Cardiac muscle cell (in vitro differentiated cells and primary cell): ENCODE results near the gene PTTG2. TPM values are rescaled to one million over a fixed set of nuclear protein-coding genes. Genes with fewer than 3 reads are reported as not detected.
A peak's percentile ranks its signal among the peaks of the same experiment; 100 is the strongest.

Experiments
- DNase-seq, 2 donors: peaks; one replicate each; pipeline versions ENCODE4 v3.0.0 to v3.0.0-alpha.2; 2010 to 2017; ENCODE audit warnings: low read depth in 1 of 2, low spot score in 1 of 2
- H3K27ac ChIP-seq: fragments of 200-600 bp; sonication (generic); 2 replicates; pipeline ENCODE4 v1.5.1; 2016
- H3K27me3 ChIP-seq: fragments of 200-600 bp; sonication (generic); 2 replicates; pipeline ENCODE4 v1.6.0; 2016; ENCODE audit warnings: control low read depth
- H3K36me3 ChIP-seq: fragments of 200-600 bp; sonication (generic); 2 replicates; pipeline ENCODE4 v1.5.1; 2016; ENCODE audit warnings: control low read depth
- H3K4me1 ChIP-seq: fragments of 200-600 bp; sonication (generic); 2 replicates; pipeline ENCODE4 v1.8.1; 2017; ENCODE audit warnings: low read depth, mild to moderate bottlenecking, mixed run types
- H3K4me3 ChIP-seq: fragments of 200-600 bp; sonication (generic); 2 replicates; pipeline ENCODE4 v1.5.1; 2016; ENCODE audit warnings: mild to moderate bottlenecking
- H3K9me3 ChIP-seq: fragments of 200-600 bp; sonication (generic); 2 replicates; pipeline ENCODE4 v1.5.1; 2017; ENCODE audit warnings: low read depth, mild to moderate bottlenecking, control low read depth
- polyA plus RNA-seq: library from polyadenylated mRNA; unstranded; fragments of >200 nt; fragmentation: Nextera tagmentation; extraction: Ambion mirVana; gene quantifications from 2 replicates; pipeline ENCODE4 v1.2.1, GENCODE V29; 2016
- total RNA-seq: library from RNA; depleted of rRNA; stranded (reverse); fragments of >200 nt; gene quantifications from 2 replicates; pipeline ENCODE4 v1.2.3, GENCODE V29; 2016
- TF ChIP-seq, protein P1 (sequence below): IDR thresholded peaks from 2 replicates; pipeline ENCODE4 v1.5.1; 2012; ENCODE audit warnings: low read depth, mild to moderate bottlenecking, low read length

PTTG2 gene
- total and polyA plus RNA-seq, 2 experiments from 2014 or later: not detected

- H3K9me3 ChIP-seq: no peaks in the 10 kb centered on the region
- no peaks in the 10 kb centered on the region for H3K36me3 ChIP-seq
- no peak overlapping the region for H3K27ac ChIP-seq
- H3K27me3 ChIP-seq: no peaks in the 10 kb centered on the region
- H3K4me3 ChIP-seq: no peak overlapping the region
- H3K4me1 ChIP-seq: peaks cover 3% of the 10 kb centered on the region
- DNase-seq: no peak
- TF ChIP-seq, protein P1, sequence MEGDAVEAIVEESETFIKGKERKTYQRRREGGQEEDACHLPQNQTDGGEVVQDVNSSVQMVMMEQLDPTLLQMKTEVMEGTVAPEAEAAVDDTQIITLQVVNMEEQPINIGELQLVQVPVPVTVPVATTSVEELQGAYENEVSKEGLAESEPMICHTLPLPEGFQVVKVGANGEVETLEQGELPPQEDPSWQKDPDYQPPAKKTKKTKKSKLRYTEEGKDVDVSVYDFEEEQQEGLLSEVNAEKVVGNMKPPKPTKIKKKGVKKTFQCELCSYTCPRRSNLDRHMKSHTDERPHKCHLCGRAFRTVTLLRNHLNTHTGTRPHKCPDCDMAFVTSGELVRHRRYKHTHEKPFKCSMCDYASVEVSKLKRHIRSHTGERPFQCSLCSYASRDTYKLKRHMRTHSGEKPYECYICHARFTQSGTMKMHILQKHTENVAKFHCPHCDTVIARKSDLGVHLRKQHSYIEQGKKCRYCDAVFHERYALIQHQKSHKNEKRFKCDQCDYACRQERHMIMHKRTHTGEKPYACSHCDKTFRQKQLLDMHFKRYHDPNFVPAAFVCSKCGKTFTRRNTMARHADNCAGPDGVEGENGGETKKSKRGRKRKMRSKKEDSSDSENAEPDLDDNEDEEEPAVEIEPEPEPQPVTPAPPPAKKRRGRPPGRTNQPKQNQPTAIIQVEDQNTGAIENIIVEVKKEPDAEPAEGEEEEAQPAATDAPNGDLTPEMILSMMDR: no peak
Measured at GRCh38 chr4:37935026-37935425, 25.2 kb upstream of the PTTG2 start.

DNA sequence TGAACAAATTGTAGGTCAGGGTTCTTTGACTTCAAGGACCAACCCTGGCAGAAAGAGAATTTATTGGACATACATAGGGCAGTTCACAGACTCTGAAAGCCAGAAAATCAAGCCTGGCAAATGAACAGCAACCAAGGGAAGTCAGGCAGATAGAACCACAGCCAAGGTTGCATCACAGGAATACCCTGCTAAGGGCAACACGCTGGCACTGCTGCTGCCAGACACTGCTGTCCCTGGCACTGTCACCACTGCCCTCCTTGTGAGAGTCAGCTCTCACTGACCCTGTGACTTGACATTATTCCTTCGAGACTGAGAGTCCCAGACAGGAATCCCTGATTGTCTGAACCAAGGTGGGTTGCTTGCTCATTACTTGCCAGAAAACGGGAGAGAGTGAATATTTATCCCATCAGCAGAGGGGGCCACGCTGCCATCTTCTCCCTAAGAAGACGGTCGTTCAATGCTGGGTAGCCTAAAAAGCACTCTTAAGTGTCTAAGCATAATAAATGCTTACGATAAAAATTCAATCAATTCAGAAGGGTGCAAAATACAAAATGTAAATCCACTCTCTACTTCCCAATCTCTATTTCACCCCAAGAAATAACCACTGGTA, 23.2 kb upstream of the PTTG2 start:
- peak in 1 of 2 donors; percentile 6 for DNase-seq
- no peak overlapping the region for H3K4me3 ChIP-seq
- TF ChIP-seq, protein P1: no peak

DNA sequence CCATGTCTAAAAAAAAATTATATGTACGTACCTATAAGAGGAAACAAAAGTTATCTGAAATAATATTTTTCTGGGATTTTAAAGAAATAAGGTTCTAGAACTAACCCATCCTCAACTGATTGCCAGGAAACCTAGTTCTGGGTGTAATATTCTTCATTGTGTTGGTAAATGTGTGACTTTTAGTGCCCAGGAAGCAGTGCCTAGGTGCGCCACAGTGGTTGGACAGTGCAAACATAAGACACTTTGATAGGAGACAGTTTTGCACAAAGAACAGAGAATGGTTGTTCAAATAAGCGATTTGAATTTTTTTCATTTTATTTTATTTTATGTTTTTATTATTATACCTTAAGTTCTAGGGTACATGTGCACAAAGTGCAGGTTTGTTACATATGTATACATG, 22.0 kb upstream of the PTTG2 start:
- DNase-seq: no peak
- Histone ChIP-seq H3K27me3 (no peaks in the 10 kb centered on the region), H3K27ac (no peak overlapping the region), H3K4me1 (no peaks in the 10 kb centered on the region), H3K9me3 (no peaks in the 10 kb centered on the region), H3K36me3 (no peaks in the 10 kb centered on the region), H3K4me3 (no peak overlapping the region)
- TF ChIP-seq, protein P1: no peak

More for the DNA sequence above, 23.2 kb upstream of the PTTG2 start:
- no peaks in the 10 kb centered on the region for H3K36me3 ChIP-seq
- H3K27me3 ChIP-seq: no peaks in the 10 kb centered on the region
- no peak overlapping the region for H3K27ac ChIP-seq
- no peaks in the 10 kb centered on the region for H3K9me3 ChIP-seq
- H3K4me1 ChIP-seq: no peaks in the 10 kb centered on the region

- no peaks in the 10 kb centered on the region for H3K36me3 ChIP-seq
Measured at GRCh38 chr4:37946503-37947179, 13.6 kb upstream of the PTTG2 start.

GRCh38 chr4:37948542-37948941, 11.7 kb upstream of the PTTG2 start:
- H3K36me3 ChIP-seq: no peaks in the 10 kb centered on the region
- no peaks in the 10 kb centered on the region for H3K9me3 ChIP-seq
- TF ChIP-seq, protein P1: no peak
- peaks cover 6% of the 10 kb centered on the region for H3K4me1 ChIP-seq
- H3K27me3 ChIP-seq: no peaks in the 10 kb centered on the region
- H3K27ac ChIP-seq: no peak overlapping the region
- H3K4me3 ChIP-seq: no peak overlapping the region
- no peak for DNase-seq

More at GRCh38 chr4:37946503-37947179, 13.6 kb upstream of the PTTG2 start:
- H3K9me3 ChIP-seq: no peaks in the 10 kb centered on the region
- no peak overlapping the region for H3K27ac ChIP-seq
- TF ChIP-seq, protein P1: no peak
- no peaks in the 10 kb centered on the region for H3K27me3 ChIP-seq
- H3K4me1 ChIP-seq: peaks cover 6% of the 10 kb centered on the region
- H3K4me3 ChIP-seq: no peak overlapping the region
- DNase-seq: no peak
